Lung microvascular endothelial cell (primary cell): ENCODE measurements around the gene SFMBT2. TPM values are rescaled to one million over a fixed set of nuclear protein-coding genes. Genes with fewer than 3 reads are reported as not detected.
A peak's percentile ranks its signal among the peaks of the same experiment; 100 is the strongest.
"Not testable (repeated sequence)": the region's sequence is repeated elsewhere in the genome, so short reads cannot be mapped to it uniquely, and the experiment has no call there.

Source experiments
- DNase-seq, 2 donors: peaks; one replicate each; pipeline versions ENCODE4 v3.0.0 to v3.0.0-alpha.2; 2010; ENCODE audit warnings: low read depth in 2 of 2
- total RNA-seq: library from RNA; depleted of rRNA; stranded (reverse); fragments of >200 nt; gene quantifications from 2 replicates; pipeline ENCODE4 v1.2.1, GENCODE V29; 2014

The SFMBT2 gene
- total RNA-seq, 1 donor from 2014 or later, result 1.6 TPM

- no peak for DNase-seq
These were observed 82.9 kb downstream of the SFMBT2 start for GRCh38 chr10:7327885-7328284.

- no peak for DNase-seq
These were observed 88.2 kb downstream of the SFMBT2 start for GRCh38 chr10:7322623-7323022.

GRCh38 chr10:7320072-7320471 is 90.8 kb downstream of the SFMBT2 start:
- no peak for DNase-seq

GRCh38 chr10:7319632-7320031 is 91.2 kb downstream of the SFMBT2 start:
- no peak for DNase-seq

- DNase-seq, result no peak
These were observed 92.0 kb downstream of the SFMBT2 start for GRCh38 chr10:7318836-7319235.

GRCh38 chr10:7317786-7318446 is 92.9 kb downstream of the SFMBT2 start:
- no peak for DNase-seq

GRCh38 chr10:7316839-7317238 is 94.0 kb downstream of the SFMBT2 start:
- DNase-seq, result no peak

GRCh38 chr10:7315906-7316305 is 94.9 kb downstream of the SFMBT2 start:
- DNase-seq, result no peak

- DNase-seq, result no peak
These were observed 96.7 kb downstream of the SFMBT2 start for GRCh38 chr10:7314170-7314569.

- DNase-seq, result no peak
These were observed 98.4 kb downstream of the SFMBT2 start for GRCh38 chr10:7312488-7312857.

- not testable (repeated sequence) for DNase-seq
These were observed 98.9 kb downstream of the SFMBT2 start for GRCh38 chr10:7311850-7312487.

GRCh38 chr10:7311218-7311849 is 99.5 kb downstream of the SFMBT2 start:
- DNase-seq, result peak in 1 of 2 donors; percentile 25

GRCh38 chr10:7310076-7310475 is 100.8 kb downstream of the SFMBT2 start:
- no peak for DNase-seq

GRCh38 chr10:7308826-7309225 is 102.0 kb downstream of the SFMBT2 start:
- no peak for DNase-seq

GRCh38 chr10:7306616-7307015 is 104.2 kb downstream of the SFMBT2 start:
- no peak for DNase-seq

- DNase-seq, result peak in 1 of 2 donors; percentile 78
These were observed 104.7 kb downstream of the SFMBT2 start for GRCh38 chr10:7306147-7306546.

GRCh38 chr10:7305053-7305452 is 105.8 kb downstream of the SFMBT2 start:
- no peak for DNase-seq

GRCh38 chr10:7304110-7304509 is 106.7 kb downstream of the SFMBT2 start:
- no peak for DNase-seq

GRCh38 chr10:7302930-7303557 is 107.8 kb downstream of the SFMBT2 start:
- DNase-seq, result no peak

- DNase-seq, result peak; percentile 6 to 12
These were observed 108.4 kb downstream of the SFMBT2 start for GRCh38 chr10:7302392-7302906.

GRCh38 chr10:7301006-7301778 is 109.6 kb downstream of the SFMBT2 start:
- no peak for DNase-seq
